H9 (cell line): ENCODE results near the gene TTC29. TPM values are rescaled to one million over a fixed set of nuclear protein-coding genes. Genes with fewer than 3 reads are reported as not detected.
"Not testable (repeated sequence)": the region's sequence is repeated elsewhere in the genome, so short reads cannot be mapped to it uniquely, and the experiment has no call there.

Source experiments
- DNase-seq: peaks from one replicate; pipeline ENCODE4 v3.0.0-alpha.2; 2017
- H2AFZ ChIP-seq: one replicate; pipeline ENCODE4 v1.6.1; 2013; ENCODE audit warnings: mild to moderate bottlenecking, low read length, control low read depth, moderate library complexity
- H2AK5ac ChIP-seq: 2 replicates; pipeline ENCODE4 v1.6.1; 2013; ENCODE audit warnings: low read length, control low read depth, mixed read lengths; ENCODE audit not compliant: insufficient read length
- H2BK120ac ChIP-seq: one replicate; pipeline ENCODE4 v1.6.1; 2013; ENCODE audit warnings: low read depth, mild to moderate bottlenecking, low read length, control low read depth, inconsistent platforms; ENCODE audit not compliant: poor library complexity, severe bottlenecking
- H2BK12ac ChIP-seq: 2 replicates; pipeline ENCODE4 v1.6.1; 2013; ENCODE audit warnings: low read length, control low read depth, mixed read lengths, low read depth; ENCODE audit not compliant: insufficient read length
- H2BK15ac ChIP-seq: 2 replicates; pipeline ENCODE4 v1.6.1; 2013; ENCODE audit warnings: low read depth, low read length, control low read depth
- H2BK20ac ChIP-seq: one replicate; pipeline ENCODE4 v1.6.1; 2013; ENCODE audit warnings: low read depth, mild to moderate bottlenecking, low read length, control low read depth, inconsistent platforms; ENCODE audit not compliant: poor library complexity, severe bottlenecking
- H2BK5ac ChIP-seq: 2 replicates; pipeline ENCODE4 v1.6.1; 2013; ENCODE audit warnings: low read length, control low read depth, mixed read lengths; ENCODE audit not compliant: insufficient read length
- H3K14ac ChIP-seq: 2 replicates; pipeline ENCODE4 v1.6.1; 2013; ENCODE audit warnings: low read length, control low read depth; ENCODE audit not compliant: insufficient read depth
- H3K18ac ChIP-seq: 2 replicates; pipeline ENCODE4 v1.6.1; 2013; ENCODE audit warnings: low read depth, mild to moderate bottlenecking, mixed read lengths, low read length, control low read depth; ENCODE audit not compliant: insufficient read length
- H3K23ac ChIP-seq: 2 replicates; pipeline ENCODE4 v1.6.1; 2013; ENCODE audit warnings: low read length, control low read depth, mixed read lengths, low read depth; ENCODE audit not compliant: insufficient read length
- H3K23me2 ChIP-seq: 2 replicates; pipeline ENCODE4 v1.6.1; 2013; ENCODE audit warnings: low read depth, mild to moderate bottlenecking, mixed read lengths, low read length, control low read depth; ENCODE audit not compliant: insufficient read length, poor library complexity, severe bottlenecking
- H3K27ac ChIP-seq: 2 replicates; pipeline ENCODE4 v1.5.1; 2013; ENCODE audit warnings: low read length, control low read depth, mixed read lengths, low read depth; ENCODE audit not compliant: insufficient read length
- H3K27me3 ChIP-seq: 2 replicates; pipeline ENCODE4 v1.6.1; 2013; ENCODE audit warnings: low read length, control low read depth, inconsistent platforms; ENCODE audit not compliant: insufficient read depth
- H3K4ac ChIP-seq: 2 replicates; pipeline ENCODE4 v1.6.1; 2013; ENCODE audit warnings: low read depth, mild to moderate bottlenecking, control low read depth, inconsistent platforms, low read length, moderate library complexity
- H3K4me1 ChIP-seq: 2 replicates; pipeline ENCODE4 v1.6.1; 2013; ENCODE audit warnings: low read length, control low read depth, inconsistent platforms; ENCODE audit not compliant: insufficient read depth
- H3K4me2 ChIP-seq: 2 replicates; pipeline ENCODE4 v1.6.1; 2013; ENCODE audit warnings: low read length, control low read depth, mixed read lengths; ENCODE audit not compliant: insufficient read length, insufficient read depth
- H3K56ac ChIP-seq: 2 replicates; pipeline ENCODE4 v1.6.1; 2013; ENCODE audit warnings: low read depth, mild to moderate bottlenecking, mixed read lengths, low read length, control low read depth; ENCODE audit not compliant: insufficient read length
- H3K79me1 ChIP-seq: 2 replicates; pipeline ENCODE4 v1.6.1; 2013; ENCODE audit warnings: low read depth, mild to moderate bottlenecking, moderate library complexity, low read length, control low read depth, inconsistent platforms; ENCODE audit not compliant: insufficient read depth, poor library complexity, severe bottlenecking
- H3K79me2 ChIP-seq: 2 replicates; pipeline ENCODE4 v1.6.1; 2013; ENCODE audit warnings: low read length, control low read depth, inconsistent platforms; ENCODE audit not compliant: insufficient read depth
- H3K9ac ChIP-seq: 2 replicates; pipeline ENCODE4 v1.6.1; 2013; ENCODE audit warnings: low read length, control low read depth, mixed read lengths; ENCODE audit not compliant: insufficient read length; ENCODE audit errors: extremely low read depth
- H3K9me3 ChIP-seq: one replicate; pipeline ENCODE4 v1.6.1; 2013; ENCODE audit warnings: low read depth, low read length, inconsistent platforms; ENCODE audit not compliant: control insufficient read depth
- H3T11ph ChIP-seq: one replicate; pipeline ENCODE4 v1.6.1; 2013; ENCODE audit warnings: mild to moderate bottlenecking, low read length, control low read depth, inconsistent platforms
- H4K20me1 ChIP-seq: one replicate; pipeline ENCODE4 v1.6.1; 2013; ENCODE audit not compliant: control insufficient read depth, insufficient read length, insufficient read depth
- H4K5ac ChIP-seq: 2 replicates; pipeline ENCODE4 v1.6.1; 2013; ENCODE audit warnings: low read depth, mild to moderate bottlenecking, mixed read lengths, low read length, control low read depth; ENCODE audit not compliant: insufficient read length
- H4K8ac ChIP-seq: replicated peaks from 2 replicates; pipeline ENCODE4 v1.6.1; 2013; ENCODE audit warnings: low read length, control low read depth, mixed read lengths, low read depth; ENCODE audit not compliant: insufficient read length
- H4K91ac ChIP-seq: 2 replicates; pipeline ENCODE4 v1.6.1; 2013; ENCODE audit warnings: low read depth, mild to moderate bottlenecking, moderate library complexity, mixed read lengths, low read length, control low read depth; ENCODE audit not compliant: insufficient read length
- H3K27ac Mint-ChIP-seq, 3 experiments: 2 replicates in 2 of 3; 3 replicates in 1 of 3; pipeline ENCODE4 v1.8.0; 2020 to 2021; ENCODE audit warnings: mixed read lengths in 3 of 3, mild to moderate bottlenecking in 1 of 3, moderate library complexity in 1 of 3
- H3K27me3 Mint-ChIP-seq: 2 replicates; pipeline ENCODE4 v1.8.0; 2021; ENCODE audit warnings: low read depth, mild to moderate bottlenecking, moderate library complexity, mixed read lengths
- H3K36me3 Mint-ChIP-seq, 3 experiments: 2 replicates in 2 of 3; 3 replicates in 1 of 3; pipeline ENCODE4 v1.8.0; 2020 to 2021; ENCODE audit warnings: low read depth in 3 of 3, mixed read lengths in 3 of 3; ENCODE audit not compliant: insufficient read depth in 1 of 3
- H3K4me1 Mint-ChIP-seq, 2 experiments: 2 replicates each; pipeline ENCODE4 v1.8.0; 2020; ENCODE audit warnings: mixed read lengths in 2 of 2
- H3K4me3 Mint-ChIP-seq, 2 experiments: 2 replicates in 1 of 2; 3 replicates in 1 of 2; pipeline ENCODE4 v1.8.0; 2020 to 2021; ENCODE audit warnings: mild to moderate bottlenecking in 2 of 2, mixed read lengths in 2 of 2, moderate library complexity in 1 of 2
- H3K9me3 Mint-ChIP-seq, 2 experiments: 2 replicates in 1 of 2; 3 replicates in 1 of 2; pipeline ENCODE4 v1.8.0; 2020; ENCODE audit warnings: mild to moderate bottlenecking in 2 of 2, mixed read lengths in 2 of 2, moderate library complexity in 1 of 2
- CTCF ChIP-seq: fragments of 200-600 bp; sonication (generic); conservative IDR thresholded peaks from 3 replicates; pipeline ENCODE4 v1.8.0; 2021; ENCODE audit warnings: antibody characterized with exemption, mild to moderate bottlenecking
- WGBS: extraction: QIAGEN DNeasy Blood & Tissue Kit; methylation state at CpG from one replicate; pipeline ENCODE4 v1.1.7; 2013; ENCODE audit warnings: missing lambda C conversion rate, low lambda C conversion rate, mixed read lengths; ENCODE audit not compliant: insufficient read length; ENCODE audit errors: extremely low coverage; 5-methylcytosine and 5-hydroxymethylcytosine counted together
- total RNA-seq: library from RNA; stranded (reverse); gene quantifications from 2 replicates; pipeline ENCODE4 v1.2.1, GENCODE V29; 2021

The TTC29 gene
- total RNA-seq, 1 experiment from 2014 or later, result not detected

DNA sequence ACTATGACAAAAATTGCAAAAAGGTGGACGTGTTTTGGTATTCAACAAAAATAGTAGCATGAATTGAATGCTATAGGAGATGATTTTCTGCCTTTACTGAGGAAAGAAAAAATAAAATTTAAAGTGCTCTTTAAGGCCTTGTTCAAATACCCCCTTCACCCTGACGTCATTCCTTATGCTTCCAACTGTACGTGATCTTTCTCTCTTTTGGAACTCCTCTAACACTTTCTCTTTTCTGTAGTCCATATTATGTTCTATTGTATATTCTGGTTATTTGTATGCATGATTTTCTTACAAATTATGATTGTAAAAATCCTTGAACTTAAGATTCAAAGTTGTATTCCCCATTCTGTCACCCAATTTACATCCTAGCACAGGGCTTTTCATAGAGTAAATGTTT, 206.5 kb downstream of the TTC29 start:
- no peak overlapping the region for H2BK120ac ChIP-seq
- no peak for DNase-seq
- no peaks in the 10 kb centered on the region for H3K9me3 ChIP-seq
- H3K27ac ChIP-seq, result no peak overlapping the region
- H3K56ac ChIP-seq, result no peak overlapping the region
- H2BK12ac ChIP-seq, result no peak overlapping the region
- TF ChIP-seq CTCF, result no peak
- H3K4me2 ChIP-seq, result no peak overlapping the region
- Mint-ChIP-seq H3K4me3 (no peak overlapping the region), H3K27ac (no peak overlapping the region), H3K9me3 (no peaks in the 10 kb centered on the region), H3K36me3 (no peaks in the 10 kb centered on the region), H3K27me3 (peaks cover 7% of the 10 kb centered on the region), H3K4me1 (no peaks in the 10 kb centered on the region)
- no peaks in the 10 kb centered on the region for H3K27me3 ChIP-seq
- no peak overlapping the region for H4K8ac ChIP-seq
- no peaks in the 10 kb centered on the region for H3K79me2 ChIP-seq
- H3K23ac ChIP-seq, result no peak overlapping the region
- H3K14ac ChIP-seq, result no peak overlapping the region
- H3T11ph ChIP-seq, result no peak overlapping the region
- no peak overlapping the region for H3K9ac ChIP-seq
- no peak overlapping the region for H2BK15ac ChIP-seq
- H3K23me2 ChIP-seq, result no peaks in the 10 kb centered on the region
- no peak overlapping the region for H2BK5ac ChIP-seq
- no peak overlapping the region for H2BK20ac ChIP-seq
- no peaks in the 10 kb centered on the region for H3K79me1 ChIP-seq
- no peak overlapping the region for H2AFZ ChIP-seq
- no peaks in the 10 kb centered on the region for H3K4me1 ChIP-seq
- H3K4ac ChIP-seq, result no peak overlapping the region
- H4K5ac ChIP-seq, result no peak overlapping the region
- no peak overlapping the region for H3K18ac ChIP-seq
- no peak overlapping the region for H2AK5ac ChIP-seq
- WGBS, result no CpG with 5 or more reads among the region's 3 CpGs
- H4K91ac ChIP-seq, result no peak overlapping the region
- no peaks in the 10 kb centered on the region for H4K20me1 ChIP-seq

DNA sequence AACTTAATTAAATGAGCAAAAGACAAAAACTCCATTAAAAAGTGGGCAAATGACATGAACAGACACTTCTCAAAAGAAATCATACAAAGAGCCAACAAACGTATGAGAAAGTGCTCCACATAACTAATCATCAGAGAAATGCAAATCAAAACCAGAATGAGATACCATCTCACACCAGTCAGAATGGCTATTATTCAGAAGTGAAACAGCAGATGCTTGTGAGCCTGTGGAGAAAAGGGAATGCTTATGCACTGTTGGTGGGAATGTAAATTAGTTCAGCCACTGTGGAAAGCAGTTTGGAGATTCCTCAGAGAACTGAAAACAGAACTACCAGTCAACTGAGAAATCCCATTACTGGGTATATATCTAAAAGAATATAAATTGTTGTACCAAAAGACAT, 222.1 kb downstream of the TTC29 start:
- not testable (repeated sequence) for H3K9me3 ChIP-seq, H2BK12ac ChIP-seq, H3K27ac ChIP-seq, H3K79me1 ChIP-seq, H4K91ac ChIP-seq, H3K27me3 Mint-ChIP-seq, DNase-seq, H2AK5ac ChIP-seq, H3K27me3 ChIP-seq, H3K56ac ChIP-seq, H3K4me1 ChIP-seq, H4K5ac ChIP-seq, H3K79me2 ChIP-seq, H2BK120ac ChIP-seq, H2BK15ac ChIP-seq, H3K18ac ChIP-seq, H3K23ac ChIP-seq, H3T11ph ChIP-seq, H3K4me3 Mint-ChIP-seq, H4K20me1 ChIP-seq, H3K36me3 Mint-ChIP-seq, H3K9me3 Mint-ChIP-seq, H3K4ac ChIP-seq, H3K4me2 ChIP-seq, H2BK5ac ChIP-seq, H3K9ac ChIP-seq, H2BK20ac ChIP-seq, H3K14ac ChIP-seq, H4K8ac ChIP-seq, H3K4me1 Mint-ChIP-seq, H3K23me2 ChIP-seq, H2AFZ ChIP-seq
- H3K27ac Mint-ChIP-seq, result peak overlapping the region in 1 of 3 experiments; percentile 55; a peak in 1 of 7 replicates
- no CpG with 5 or more reads among the region's 1 CpG for WGBS
